H54 (cell line): ENCODE results near the gene PTPRCAP.

Source experiments
- DNase-seq: peaks from one replicate; pipeline ENCODE4 v3.0.0; 2011; ENCODE audit warnings: low spot score, mixed read lengths; ENCODE audit not compliant: insufficient read length
- FAIRE-seq: peaks from 3 replicates; lab custom pipeline; 2011; peaks lifted over from hg19 to GRCh38; lab: Jason Lieb, UNC
- POLR2A ChIP-seq: IDR thresholded peaks from 2 replicates; pipeline ENCODE4 v1.6.1; 2011; ENCODE audit warnings: low read depth, mild to moderate bottlenecking, low read length

PTPRCAP gene

DNA sequence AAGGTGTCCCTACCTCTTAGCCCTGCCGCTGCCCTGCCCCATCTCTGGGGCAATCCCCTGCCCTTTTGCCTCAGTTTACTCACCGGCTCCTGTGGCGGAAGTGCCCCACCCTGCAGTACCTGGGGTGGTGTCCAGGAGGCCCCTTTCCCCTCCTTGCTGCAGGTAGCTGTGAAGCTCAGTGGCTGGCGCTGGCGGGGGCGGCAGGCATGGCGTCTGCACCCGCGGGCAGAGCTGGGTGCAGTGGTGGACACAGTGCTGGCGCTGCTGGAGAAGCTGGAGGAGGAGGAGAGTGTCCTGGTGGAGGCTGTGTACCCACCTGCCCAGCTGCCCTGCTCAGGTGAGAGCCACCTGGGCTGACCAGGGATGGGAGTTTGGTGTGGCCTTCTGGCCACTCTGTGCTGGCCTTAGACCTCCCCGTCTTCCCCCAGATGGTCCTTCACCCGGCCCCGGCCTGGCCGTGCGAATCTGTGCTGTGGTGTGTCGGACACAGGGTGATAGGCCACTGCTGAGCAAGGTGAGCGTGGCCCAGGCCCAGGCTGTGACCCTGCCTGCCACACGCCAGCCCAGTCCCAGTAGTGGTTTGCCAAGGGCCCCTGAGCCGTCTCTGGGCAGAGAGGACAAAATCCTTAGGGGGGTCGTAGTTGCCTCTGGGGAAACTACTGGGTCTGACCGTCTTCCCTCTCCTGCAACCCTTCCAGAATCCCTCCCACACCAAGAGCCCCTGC is 18.0 kb downstream of the PTPRCAP start:
- TF ChIP-seq POLR2A = no peak
- DNase-seq (no peak), FAIRE-seq (no peak)

DNA sequence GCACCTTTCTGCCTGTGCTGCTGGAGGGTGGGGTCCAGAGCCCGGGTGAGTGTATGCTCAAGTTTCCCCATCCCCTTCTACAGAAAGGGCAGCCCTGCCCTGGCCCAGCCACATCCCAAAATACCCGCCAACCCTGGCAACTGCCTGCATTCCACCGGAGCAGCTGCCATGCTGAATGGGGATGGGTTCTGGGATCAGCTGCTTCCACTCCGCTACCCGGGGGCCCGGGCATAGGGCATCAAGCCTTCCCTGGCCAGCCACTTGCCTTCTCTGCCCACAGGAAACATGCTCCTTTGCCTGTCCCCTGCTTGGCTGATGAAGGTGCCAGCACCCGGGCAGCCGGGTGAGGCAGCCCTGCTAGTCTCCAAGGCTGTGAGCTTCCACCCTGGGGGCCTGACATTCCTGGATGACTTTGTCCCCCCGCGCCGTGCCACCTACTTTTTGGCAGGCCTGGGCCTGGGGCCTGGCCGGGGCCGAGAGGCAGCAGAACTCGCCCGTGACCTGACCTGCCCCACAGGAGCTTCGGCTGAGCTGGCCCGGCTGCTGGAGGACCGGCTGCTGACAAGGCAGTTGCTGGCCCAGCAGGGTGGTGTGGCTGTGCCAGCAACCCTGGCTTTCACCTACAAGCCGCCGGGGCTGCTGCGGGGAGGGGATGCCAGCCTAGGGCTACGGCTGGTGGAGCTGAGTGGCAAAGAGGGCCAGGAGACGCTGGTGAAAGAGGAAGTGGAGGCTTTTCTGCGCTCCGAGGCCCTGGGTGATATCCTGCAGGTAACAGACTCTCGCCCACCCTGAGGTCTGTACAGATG is 18.8 kb downstream of the PTPRCAP start:
- no peak for FAIRE-seq
- no peak for DNase-seq
- TF ChIP-seq POLR2A = no peak

DNA sequence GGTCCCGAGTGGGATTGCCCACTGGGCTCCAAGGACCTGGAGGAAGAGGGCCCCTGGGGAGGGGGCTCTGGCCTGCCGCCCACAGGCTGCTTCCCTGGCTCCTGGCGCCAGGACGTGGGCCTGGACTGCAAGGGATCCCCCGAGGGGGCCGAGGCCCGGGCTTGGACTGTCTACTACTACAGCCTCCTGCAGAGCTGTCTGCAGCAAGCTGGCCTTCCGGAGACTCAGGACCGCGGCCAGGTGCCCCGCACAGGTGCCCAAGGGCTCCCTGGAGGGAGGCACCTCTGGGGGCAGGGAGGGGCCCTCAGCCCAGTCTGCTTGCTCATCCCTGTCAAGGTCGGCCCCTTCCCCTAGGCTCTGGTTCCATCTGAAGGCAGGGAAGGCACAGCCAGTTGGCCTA is 20.1 kb downstream of the PTPRCAP start:
- no peak for TF ChIP-seq POLR2A
- FAIRE-seq = no peak
- no peak for DNase-seq

DNA sequence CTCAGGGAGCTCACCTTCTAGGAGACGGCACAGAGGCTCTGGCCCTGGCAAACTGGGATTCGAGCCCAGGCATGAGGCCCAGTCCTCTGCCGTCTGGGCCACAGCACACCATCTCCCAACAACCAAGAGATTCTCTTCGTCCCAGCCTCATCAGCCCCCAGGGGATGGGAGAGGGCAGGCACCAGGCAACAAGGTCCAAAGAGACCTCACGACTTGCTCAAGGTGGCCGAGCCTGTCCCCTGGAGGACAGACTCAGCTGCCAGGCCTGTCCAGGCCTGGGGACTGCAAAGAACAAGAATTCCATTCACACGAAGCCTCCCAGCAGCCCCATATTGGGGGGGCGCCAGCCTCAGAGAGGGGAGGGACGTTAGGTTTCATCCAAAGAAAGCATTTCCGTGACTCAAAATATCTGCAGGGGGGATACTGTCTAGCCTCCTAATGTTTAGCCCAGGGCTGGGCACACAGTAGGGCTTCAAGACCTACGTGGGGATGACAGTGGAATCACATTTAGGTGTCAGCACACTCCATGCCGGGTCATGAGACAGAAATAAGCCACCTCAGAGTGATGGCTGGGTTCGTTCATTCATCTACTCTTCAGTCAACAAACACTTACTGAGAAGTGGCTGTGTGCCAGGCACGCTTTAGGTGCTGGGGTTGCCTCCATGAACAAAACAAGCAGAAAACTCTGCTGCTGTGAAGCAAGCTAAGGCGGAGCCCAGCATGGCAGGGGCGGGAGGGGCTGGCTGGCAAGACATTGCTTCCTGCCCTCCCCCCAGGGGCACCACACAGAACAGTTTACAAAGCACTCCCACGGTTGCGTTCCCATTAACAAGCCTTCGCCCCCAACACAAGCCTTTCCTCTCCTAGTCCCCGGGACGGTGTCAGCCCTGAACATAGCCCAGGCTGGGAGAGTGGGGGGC is 20.8 kb downstream of the PTPRCAP start:
- FAIRE-seq (no peak), DNase-seq (no peak)
- no peak for TF ChIP-seq POLR2A

DNA sequence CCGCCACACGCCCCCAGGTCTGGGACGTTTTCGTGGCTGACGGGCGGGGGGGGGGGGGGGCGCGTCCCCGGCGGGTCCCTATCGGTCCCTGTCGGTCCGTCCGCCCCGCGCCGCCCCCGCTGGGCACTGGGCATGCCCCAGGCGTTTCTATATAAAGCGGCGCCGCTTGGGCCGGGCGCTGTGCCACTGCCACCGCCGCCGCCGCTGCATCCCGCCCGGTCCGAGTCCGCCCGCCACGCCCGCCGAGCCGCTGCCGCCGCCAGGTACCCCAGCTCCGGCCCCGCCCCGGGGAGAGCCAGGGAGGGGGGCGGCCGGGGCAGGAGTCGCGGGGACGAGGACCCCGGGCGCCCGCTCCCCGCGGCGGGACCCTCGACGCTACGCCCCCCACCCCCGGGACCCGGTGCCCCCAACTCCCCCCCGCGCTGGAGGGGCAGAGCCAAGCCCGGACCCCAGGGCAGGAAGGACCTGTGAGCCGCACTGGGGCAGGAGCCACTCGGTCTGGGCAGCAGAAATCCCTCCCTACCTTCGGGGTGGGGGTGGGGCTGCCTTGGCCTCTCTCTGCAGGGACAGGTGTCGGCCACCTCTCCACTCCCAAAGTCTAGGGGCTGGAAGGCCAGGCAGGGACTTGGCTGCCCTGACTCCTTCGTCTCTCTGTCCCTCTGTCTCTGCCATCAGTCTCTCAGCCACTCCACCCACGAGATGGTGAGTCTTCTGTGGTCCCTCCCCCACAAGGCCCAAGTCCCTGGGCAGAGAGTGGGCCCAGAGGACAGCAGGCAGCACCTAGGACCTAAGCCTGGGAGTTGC is 21.8 kb downstream of the PTPRCAP start, which contains the start of gene CARNS1:
Gene CARNS1 (plus strand): TSS at position 178 of the 804 bp plus-strand sequence. CDS start 522 bp downstream, at position 700.
- no peak for DNase-seq

DNA sequence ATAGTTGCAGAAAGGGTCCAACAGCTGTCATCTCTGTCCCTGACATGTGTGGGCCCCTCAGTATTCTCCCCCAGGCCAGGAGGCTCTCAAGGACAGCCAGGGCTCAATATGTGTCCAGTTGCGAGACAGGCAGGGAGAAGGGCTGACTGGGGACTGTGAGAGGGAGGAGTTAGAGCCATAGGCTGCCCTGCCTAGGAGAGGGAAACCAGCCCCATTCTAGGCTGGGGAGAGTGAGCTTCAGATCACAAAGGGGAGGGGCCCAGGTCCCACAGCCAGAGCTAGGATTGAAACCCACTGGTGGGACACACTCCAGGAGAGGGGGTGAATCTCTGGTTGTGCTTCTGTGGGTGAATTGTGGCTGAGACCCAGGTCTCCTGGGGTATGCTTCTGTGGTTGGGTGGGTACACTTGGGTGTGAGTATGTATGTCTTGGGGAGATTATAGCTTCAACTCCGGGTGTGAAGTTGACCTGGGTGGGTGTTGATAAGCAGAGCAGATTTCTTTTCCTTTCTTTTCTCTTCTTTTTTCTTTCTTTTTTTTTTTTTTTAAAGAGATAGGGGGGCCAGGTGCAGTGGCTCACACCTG is 24.1 kb downstream of the PTPRCAP start:
- TF ChIP-seq POLR2A = no peak
- FAIRE-seq (no peak), DNase-seq (no peak)

More for the DNA sequence above, 21.8 kb downstream of the PTPRCAP start, which contains the start of gene CARNS1:
- FAIRE-seq = no peak
- TF ChIP-seq POLR2A = no peak

DNA sequence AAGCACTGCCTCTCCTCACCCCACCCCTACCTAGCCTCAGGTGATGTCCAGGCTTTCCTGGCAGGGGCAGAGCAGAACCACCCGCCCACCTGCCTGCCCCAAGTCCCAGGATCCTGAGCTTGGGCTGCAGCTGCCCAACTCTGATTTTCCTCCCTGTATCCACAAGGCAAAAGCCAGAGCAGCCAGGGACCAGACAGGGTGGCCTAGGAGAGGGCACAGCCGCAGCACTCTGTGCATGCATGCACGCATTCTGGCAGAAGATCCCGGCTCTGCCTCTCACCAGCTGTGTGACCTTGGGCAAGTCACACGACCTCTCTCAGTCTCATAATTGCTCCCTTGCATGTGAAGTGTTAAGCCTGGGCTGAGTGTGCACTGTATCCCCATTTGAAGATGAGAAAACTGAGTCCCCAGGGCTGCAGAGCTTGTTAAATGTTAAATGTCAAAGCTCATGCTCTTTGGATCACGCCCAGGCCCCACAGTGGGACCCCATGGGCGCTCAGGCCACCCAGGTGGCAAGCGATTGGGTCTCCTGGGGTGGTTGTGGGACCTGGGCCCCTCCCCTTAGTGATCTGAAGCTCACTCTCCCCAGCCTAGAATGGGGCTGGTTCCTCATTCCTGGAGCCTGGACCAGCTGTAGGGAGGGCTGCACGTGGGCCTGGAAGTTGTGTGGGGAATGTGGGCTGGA is 24.8 kb downstream of the PTPRCAP start:
- no peak for TF ChIP-seq POLR2A
- FAIRE-seq = no peak
- no peak for DNase-seq

DNA sequence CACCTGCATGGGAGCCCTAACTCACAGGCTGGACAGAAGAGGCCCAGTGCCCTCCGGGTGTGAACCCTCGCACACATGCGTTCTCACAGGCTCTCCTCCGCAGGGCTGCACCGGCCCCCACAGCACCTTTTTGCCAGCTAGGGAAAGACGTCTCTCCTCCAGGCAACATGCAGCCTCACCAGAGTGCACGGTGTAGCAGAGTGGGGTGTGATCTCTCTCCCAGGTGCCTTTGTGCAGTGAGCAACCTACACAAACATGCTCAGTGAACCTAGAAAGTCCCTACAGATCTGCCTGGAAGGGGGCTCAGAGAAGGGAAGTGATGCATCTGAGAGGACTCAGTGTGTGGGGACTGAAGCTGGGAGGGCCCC is 25.7 kb downstream of the PTPRCAP start:
- FAIRE-seq (no peak), DNase-seq (no peak)
- TF ChIP-seq POLR2A = no peak

DNA sequence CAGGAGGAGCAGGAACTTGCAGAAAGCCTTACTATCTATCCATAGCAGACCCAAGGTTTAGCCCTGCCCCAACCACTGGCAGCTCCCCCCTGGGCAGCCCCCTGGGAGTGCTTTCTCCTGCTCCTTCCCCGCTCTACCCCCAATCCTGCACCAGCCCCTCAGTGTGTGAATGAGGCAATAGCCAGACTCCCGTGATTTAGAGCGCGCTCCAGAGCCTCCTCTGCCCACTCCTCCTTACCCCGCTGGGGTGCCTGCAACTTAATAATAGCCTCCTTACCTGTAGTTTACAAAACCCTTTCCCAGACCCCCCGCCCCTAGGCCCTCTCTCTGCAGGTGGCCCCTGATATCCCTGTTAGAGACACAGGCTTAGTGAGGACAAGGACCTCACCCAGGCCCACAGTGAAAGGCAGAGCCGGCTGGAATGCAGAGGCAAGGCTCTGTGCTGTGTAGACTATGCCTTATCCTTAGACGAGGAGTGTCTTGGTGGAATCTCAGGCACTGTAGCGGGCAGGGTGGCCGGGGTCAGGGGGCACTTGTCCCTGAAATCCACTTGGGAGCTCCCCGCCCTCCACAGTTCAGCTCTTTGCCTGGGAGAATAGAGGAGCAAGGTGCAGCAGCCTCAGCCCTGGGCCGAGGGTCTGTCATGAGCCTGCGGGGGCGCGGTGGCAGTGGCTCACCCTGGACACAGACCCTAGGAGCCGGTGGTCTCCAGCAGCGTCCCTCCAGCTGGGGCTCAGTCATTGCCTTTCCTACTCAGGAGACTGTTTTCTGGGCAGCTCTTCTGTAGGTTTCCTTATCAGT is 26.3 kb downstream of the PTPRCAP start:
- TF ChIP-seq POLR2A = no peak
- no peak for FAIRE-seq
- no peak for DNase-seq

DNA sequence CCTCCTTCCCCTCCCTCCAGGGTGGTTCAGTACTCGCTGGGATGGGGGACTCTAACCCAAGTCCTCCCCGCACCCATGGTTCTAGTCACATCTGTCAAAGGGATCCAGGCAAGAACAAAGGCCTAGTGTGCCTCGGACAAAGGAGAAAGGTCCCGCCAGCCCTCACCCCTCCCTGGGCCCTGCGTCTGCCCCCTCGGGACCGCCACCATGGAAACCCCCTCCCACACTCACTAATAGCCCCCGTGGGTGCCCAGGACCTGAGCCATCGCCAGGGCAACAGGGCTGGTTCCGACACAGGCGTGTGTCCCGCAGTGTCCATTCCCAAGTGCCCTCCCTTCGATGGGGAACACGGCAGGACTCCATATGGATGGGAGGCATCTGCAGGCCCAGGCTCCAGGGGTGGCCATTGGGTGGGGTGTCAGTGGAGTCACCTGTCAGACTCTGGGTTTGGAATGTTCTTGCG is 27.1 kb downstream of the PTPRCAP start:
- no peak for TF ChIP-seq POLR2A
- no peak for FAIRE-seq
- no peak for DNase-seq

DNA sequence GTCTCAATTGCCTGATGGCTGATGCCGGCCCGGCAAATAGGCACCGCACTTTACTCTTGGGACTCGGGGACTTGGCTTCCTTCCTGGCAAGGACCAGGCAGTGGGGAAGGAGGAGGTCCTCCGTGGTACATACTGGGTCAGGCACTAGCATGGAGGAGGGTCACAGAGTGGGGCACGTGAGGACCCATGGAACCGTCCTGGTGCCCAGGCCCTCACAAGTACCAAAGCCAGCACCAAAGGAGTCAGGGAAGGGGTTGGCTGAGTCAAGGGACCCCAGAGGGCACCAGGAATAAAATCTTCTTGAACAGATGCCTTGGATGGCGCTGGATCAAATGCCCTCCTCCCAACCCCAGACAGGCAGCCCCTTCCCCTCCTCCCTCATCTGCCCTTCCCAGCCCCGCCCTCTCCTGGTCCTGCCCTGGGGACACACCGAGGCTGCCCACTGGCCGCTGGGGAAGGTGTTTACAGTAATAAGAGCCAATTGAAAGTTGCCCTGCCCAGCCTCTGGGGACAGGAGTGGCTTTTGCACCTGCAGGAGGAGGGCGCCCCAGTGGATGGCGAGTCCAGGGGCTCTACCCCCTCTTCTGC is 27.6 kb downstream of the PTPRCAP start:
- DNase-seq (no peak), FAIRE-seq (no peak)
- no peak for TF ChIP-seq POLR2A

DNA sequence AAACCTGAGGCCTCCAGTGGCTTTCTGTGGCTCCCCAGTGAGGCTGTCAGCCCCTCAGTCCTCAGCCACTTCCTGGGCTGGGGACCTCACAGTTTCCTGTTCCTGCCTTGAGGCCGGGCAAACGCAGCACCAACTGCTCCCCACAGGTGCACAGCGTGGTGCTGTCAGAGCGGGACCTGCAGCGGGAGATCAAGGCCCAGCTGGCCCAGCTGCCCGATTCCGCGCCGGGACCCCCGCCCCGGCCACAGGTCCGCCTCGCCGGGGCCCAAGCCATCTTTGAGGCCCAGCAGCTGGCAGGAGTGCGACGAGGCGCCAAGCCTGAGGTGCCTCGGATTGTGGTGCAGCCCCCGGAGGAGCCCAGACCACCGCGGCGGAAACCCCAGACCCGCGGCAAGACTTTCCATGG is 28.2 kb downstream of the PTPRCAP start:
- FAIRE-seq = no peak
- no peak for DNase-seq
- no peak for TF ChIP-seq POLR2A
